Mammary epithelial cell (primary cell): ENCODE measurements around the gene PABPC1L.

Experiments used
- CTCF ChIP-seq, 2 donors: IDR thresholded peaks in 1 of 2; conservative IDR thresholded peaks in 1 of 2; 2 replicates each; pipeline ENCODE4 v1.5.1; 2011 to 2012; ENCODE audit warnings: inconsistent platforms in 2 of 2, low read length in 2 of 2, mild to moderate bottlenecking in 2 of 2, control low read depth in 1 of 2, low read depth in 1 of 2; ENCODE audit not compliant: insufficient read depth in 1 of 2; ENCODE audit errors: extremely low read depth in 1 of 2
- EZH2 ChIP-seq: IDR thresholded peaks from 2 replicates; pipeline ENCODE4 v1.6.1; 2012; ENCODE audit warnings: low read length, inconsistent platforms, borderline replicate concordance

DNA sequence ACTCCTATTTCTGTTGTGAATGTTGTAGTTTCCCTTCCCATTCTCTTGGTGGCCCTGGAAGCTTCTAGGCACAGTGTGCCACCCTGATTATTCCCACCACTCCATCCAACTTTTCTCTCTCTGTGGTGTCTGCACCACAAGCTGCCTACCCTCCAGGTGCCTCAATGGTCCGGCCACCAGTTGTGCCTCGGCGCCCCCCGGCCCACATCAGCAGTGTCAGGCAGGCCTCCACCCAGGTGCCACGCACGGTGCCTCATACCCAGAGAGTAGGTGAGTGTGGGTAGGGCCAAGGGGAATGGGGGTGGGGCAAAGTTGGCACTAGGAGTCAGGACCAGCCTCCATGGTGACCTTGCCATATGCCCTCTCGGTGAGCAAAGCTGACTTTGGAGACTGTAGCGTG, 23.1 kb downstream of the PABPC1L start:
- TF ChIP-seq CTCF (conservative IDR thresholded peaks at IDR 0.05 in 1 of 2, IDR thresholded peaks at IDR 0.05 in 1 of 2; ENCODE audit: extremely low read depth in 1 of 2, insufficient read depth in 1 of 2, low read depth in 1 of 2, low read length in 2 of 2) (no peak), EZH2 (no peak)
